CD4-positive, alpha-beta T cell treated with Interleukin-4 for 1 hour (primary cell): Measurements from ENCODE around the gene ATP4B.
A peak's percentile ranks its signal among the peaks of the same experiment; 100 is the strongest.
"Not testable (repeated sequence)": the region's sequence is repeated elsewhere in the genome, so short reads cannot be mapped to it uniquely, and the experiment has no call there.

ENCODE experiments used
- DNase-seq, 2 donors: peaks; one replicate each; pipeline ENCODE4 v3.0.0-alpha.2; 2020 to 2022

Gene ATP4B

DNA sequence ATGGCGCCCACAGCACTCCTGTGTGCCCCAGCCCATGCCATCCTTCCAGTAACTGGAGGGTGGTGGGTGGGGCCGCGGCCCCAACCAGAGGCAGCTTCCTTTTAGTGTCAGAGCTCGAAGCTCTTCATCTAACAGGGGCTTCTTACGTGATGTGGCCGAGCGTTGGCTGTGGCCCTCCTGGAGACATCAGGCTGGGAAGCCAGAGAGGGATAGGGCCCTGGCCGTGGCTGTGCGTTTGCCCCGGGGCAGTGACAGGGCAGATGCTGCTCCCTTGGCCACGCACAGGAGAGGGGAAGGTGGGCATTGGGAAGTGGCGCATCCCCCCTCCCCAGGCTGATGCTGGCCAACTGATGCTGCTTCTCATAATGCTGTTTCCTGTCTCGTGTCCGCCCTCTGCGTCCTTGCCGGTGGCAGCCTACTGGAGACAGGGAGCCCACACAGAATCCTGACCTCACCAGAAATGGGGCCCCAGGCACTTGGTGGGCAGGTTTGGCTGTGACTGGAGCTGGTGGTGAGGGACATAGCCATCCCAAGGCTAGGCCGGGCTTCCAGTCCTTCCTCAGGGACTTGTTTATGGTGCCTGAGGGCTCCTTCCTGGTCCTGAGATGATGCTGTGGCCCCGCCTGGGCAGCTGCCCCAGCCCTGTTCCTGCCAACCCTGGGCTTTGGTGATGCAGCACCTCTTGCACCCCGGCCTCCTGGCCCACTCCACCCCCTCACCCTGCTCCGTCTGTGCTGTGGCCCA lies 34.3 kb downstream of the ATP4B start:
- DNase-seq, result no peak

DNA sequence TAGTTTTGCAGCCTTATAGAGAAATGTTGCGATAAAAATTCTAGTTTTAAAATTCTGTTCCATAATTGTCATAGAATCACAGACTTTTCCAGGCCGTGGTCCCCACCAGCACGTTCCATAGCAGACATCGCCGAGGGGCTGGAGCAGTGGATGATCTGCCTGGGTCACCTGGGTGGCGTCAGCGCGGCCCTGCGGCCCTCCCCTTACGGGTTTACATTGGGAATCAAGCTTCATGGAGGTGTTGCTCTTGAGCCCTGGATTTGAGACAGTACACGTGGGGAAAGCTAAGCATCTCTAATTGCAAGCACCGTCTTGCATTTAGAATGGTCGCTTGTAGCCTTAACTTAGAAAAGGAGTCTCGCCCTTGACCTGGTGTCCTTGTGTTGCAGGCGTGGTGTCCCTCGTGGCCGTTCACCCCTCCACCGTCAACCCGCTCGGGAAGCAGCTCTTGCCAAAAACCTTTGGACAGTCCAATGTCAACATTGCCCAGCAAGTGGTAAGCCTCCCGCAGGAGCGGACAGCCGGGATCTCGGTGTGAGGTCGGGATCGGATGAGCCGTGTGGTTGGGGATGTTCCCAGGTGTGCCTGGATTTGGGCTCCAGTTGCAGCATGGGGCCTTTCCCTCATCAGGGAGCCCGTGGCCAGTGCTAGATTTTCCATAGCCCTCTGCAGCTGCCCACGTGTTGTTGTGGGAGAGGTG lies 35.1 kb downstream of the ATP4B start:
- no peak for DNase-seq

DNA sequence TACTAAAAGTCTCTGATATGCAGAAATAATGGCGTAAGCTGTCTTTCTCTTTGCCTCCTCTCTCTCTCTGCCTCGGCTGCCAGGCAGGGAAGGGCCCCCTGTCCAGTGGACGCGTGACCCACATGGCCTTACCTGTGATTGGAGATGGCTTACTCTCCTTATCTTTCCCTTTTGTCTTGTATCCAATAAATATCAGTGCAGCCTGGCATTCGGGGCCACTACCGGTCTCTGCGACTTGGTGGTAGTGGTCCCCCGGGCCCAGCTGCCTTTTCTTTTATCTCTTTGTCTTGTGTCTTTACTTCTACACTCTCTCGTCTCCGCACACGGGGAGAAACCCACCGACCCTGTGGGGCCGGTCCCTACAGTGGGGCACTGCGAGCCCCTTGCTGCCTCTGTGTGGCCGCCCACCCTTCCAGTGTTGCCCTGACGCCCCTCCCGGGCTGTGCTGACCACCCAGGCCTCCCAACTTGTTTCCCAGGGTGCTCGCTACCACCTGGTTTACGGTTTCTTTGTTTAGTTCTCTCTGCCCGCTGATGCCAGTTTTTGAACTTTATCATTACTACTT lies 35.9 kb downstream of the ATP4B start:
- DNase-seq, result not testable (repeated sequence)

DNA sequence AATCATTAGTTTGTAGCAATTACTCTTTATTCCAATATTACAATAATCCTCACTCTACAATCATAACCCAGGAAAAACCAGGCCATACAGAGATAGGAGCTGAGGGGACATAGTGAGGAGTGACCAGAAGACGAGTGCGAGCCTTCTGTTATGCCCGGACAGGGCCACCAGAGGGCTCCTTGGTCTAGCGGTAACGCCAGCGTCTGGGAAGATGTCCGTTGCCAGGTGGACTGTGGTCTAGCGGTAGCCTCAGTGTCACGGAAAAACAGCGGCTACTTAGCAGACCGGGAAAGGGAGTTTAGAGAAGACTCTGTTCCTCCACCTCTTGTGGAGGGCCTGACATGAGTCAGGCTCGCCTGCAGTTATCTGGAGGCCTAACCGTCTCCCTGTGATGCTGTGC lies 36.5 kb downstream of the ATP4B start:
- DNase-seq, result not testable (repeated sequence)

DNA sequence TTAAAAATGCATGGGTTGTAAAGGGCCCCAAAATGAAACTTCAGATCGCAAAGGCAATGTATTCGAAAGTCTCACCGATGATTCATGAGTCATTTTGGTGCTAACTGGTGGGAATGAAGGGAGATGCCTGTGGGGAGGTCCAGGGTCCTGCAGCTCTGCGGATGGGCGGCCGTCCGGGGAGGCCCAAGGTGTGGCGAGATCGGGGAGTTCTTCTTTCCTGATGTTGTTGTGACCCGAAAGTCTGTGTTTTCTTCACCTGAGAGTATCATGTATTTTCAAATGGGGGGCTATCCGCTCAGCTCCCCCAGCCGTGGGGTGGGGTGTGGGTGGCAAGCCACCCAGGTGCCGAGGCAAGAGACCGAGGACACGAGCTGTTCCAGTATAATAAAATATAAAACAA lies 37.0 kb downstream of the ATP4B start:
- no peak for DNase-seq

DNA sequence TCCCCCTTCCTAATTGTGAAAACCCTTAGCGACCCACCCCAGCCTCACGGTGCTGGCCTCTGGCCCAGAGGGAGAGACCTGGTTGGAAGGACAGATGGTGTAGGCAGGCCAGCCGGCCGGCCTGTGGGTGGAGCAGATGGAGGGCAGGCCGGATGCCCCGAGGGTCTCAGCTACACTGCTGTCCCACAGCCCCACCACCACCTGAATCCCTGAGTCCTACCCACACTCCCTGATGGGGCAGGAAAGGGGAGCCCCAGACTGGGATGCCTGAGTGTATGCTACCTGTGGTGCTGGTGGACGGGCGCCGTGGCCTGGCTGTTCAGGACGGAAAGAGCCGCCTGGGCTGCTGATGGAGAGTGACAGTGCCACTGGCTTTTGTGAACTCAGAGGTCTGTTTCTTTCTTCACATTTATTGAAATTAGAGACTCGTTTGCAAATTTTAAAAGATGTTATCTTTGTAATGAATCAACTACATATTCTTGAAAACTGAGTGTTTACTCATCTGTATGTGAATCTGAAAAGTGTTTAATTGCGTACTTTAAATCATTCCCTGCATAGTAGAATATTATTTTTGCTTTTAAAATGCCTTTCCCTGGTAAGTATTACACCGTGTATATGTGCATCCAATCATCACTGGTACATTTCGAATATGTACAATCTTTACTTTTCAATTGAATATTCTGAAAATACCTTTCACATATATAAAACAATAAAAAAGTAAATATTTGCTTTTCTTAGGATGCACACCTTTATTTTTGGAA lies 37.8 kb downstream of the ATP4B start:
- no peak for DNase-seq

DNA sequence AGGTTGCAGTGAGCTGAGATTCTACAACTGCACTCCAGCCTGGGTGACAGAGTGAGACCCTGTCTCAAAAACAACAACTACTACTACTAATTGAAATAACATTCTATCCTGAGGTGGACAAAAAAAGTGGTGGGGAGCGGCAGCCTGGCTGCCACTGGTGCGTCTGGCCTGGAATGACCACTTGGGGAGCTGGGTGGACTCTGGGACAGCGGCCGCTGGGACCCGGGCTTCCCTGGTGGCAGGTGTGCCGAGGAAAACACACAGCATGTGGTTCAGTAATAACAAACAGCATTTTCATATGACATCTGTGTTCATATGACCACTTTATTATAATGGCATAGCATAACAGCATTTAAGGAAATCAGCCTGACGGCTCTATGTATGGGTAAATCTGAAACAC lies 39.5 kb downstream of the ATP4B start:
- DNase-seq, result no peak

DNA sequence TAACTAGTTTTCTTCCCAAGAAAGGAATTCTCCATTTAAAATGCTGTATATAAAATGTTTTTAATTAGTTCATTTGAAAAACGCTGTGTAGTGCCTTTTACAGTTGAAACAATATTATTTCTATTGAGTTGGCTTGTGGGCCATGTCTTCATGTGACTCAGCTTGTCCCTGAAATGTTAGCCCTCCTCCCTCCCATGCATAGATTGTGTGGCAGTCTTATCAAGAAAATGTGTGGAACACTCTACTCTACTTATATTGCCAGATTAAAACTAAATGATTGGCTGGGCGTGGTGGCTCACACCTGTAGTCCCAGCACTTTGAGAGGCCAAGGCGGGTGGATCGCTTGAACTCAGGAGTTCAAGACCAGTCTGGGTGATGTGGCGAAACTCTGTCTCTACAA lies 40.0 kb downstream of the ATP4B start:
- DNase-seq, result no peak

DNA sequence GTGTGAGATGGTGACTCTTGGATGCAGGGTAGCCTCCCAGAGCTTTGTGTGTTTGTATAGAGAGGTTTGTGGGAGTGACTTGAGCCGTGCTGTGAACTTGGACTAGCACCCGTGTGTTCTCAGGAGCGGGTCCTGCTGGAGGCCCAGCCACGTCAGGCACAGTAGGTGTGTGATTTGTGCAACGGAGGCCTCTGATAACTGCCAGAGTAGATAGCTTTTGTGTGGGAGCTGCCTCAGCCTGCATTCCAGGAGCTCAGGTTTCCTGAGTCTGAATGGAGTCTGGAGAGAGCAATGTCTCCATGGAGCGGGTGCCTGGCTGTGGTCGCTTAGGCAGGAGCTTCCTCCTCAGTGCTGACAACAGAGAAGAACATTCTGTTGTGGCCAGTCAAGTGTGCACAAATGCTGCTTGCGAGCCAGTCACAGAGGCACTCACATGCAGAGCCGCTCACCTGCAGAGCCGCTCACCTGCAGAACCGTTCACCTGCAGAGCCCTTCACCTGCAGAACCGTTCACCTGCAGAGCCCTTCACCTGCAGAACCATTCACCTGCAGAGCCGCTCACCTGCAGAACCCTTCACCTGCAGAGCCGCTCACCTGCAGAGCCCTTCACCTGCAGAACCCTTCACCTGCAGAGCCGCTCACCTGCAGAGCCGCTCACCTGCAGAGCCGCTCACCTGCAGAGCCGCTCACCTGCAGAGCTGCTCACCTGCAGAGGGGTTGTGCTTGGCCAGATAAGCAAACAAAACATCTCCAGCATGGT lies 40.8 kb downstream of the ATP4B start:
- no peak for DNase-seq

DNA sequence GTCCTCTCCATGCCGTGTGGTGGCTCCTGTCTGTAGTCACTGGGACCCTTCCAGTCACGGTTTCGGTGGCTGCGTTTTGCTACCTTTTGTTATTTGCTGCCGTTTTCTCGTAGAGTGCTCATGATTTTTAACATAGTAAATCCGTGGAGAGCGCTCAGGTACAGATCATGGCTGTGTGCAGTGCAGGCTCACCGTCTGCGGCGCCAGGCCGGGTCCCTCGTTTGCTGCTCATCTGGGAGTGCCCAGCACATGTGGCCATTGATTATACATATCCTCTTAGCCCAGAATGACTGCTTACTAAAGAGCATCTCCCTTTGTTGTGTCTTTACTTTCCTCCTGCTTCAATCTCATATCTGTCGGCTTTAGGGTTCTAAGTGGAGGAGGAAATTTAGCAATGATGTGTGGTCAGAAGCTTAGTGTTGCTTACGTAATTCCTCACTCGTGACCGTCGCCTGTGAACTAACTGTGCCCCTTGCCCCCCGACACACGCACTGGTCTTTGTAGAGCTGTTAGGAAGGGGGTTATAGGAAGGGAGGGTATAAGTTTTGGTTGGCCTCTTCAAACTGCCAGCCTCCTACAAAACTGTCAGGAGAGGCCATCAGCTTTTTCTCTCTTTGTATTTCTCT lies 41.6 kb downstream of the ATP4B start:
- DNase-seq, result peak in 1 of 2 donors; percentile 35

DNA sequence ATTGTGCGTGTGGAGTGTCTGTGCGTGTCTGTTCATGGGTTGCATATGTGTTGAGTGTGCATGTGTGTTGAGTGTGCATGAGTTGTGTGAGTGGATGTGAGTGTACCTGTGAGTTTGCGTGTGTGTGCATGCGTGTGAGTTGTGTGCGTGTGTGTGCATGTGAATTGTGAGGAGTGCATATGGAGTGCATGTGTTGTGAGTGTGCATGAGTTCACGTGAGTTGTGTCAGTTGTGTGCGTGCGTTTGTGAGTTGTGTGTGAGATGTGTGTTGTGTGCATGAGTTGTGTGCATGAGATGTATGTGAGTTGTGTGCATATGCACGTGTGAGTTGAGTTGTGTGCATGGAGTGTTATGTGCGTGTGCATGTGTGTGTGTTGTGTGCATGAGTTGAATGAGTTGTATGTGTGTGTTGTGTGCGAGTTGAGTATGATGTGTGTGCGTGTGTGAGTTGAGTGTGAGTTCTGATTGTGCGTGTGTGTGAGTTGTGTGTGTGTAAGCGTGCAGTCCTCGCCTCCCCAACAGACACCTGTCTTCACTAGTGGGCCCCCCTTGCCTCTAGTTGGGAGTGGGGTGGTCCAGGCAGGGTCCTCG lies 44.1 kb downstream of the ATP4B start:
- no peak for DNase-seq

DNA sequence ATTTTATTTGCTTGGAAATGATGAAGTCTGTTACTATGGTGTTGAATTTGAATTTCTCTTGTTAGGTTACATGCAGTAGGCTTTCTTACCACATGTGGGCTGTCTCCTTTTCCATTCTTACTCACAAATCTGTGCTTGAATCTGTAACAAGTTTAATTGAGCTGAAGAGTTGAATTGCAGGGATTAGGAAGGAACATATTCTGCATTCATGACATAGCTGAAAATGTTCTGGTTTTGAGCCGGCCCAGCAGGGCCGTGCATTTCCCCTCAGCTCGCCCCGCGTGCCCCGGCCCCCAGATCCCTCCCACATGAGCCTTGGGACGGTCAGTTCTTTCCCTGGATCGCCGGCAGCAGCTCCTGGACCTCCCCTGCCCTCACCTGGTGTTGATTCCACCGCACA lies 45.4 kb downstream of the ATP4B start:
- DNase-seq, result no peak

DNA sequence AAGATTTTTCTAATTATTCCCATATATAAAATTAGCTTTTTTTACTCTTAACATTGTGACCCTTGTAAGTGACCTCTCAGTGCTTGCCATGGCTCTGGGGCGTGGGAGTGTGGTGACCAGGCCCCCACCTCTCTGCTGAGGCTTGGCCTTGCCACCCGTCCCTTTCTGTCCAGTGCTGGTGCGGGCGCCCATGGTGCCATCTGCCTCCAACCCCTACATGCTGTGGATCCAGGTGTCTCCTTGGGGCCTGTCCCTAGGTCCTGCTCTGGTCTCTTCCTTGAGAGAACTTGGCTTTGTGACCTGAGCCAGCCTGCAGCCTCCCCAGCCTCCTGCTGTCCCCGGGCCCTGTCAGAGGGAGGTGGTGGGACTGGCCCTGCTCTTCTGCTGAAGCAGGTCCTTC lies 46.0 kb downstream of the ATP4B start:
- no peak for DNase-seq

DNA sequence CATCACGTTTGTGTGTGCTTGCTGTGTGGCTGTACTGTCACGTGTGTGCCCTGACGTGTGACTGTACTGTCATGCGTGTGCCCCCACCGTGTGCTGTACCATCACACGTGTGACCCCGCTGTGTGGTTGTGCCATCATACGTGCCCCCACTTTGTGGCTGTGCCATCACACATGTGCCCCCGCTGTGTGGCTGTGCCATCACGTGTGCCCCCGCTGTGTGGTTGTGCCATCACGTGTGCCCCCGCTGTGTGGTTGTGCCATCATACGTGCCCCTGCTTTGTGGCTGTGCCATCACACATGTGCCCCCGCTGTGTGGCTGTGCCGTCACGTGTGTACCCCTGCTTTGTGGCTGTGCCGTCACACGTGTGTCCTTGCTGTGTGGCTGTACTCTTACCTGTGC lies 47.7 kb downstream of the ATP4B start:
- no peak for DNase-seq

DNA sequence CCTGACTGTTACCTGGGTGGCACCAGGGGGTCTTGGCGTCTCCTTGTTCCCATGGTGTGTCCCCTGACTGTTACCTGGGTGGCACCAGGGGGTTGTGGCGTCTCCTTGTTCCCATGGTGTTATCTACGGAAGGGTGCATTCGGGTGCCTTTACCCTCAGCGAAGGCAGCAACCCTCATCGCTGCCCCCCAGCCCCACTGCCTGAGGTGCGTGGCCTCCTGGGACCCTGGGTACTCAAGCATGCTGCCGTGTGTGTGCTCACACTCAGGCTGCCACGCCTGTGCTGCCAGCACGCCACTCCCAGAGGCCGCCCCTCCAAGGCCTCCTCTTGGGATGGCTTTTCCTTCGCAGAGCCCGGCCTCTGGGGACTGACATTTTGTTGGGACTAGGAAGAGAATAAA lies 48.4 kb downstream of the ATP4B start:
- DNase-seq, result no peak

DNA sequence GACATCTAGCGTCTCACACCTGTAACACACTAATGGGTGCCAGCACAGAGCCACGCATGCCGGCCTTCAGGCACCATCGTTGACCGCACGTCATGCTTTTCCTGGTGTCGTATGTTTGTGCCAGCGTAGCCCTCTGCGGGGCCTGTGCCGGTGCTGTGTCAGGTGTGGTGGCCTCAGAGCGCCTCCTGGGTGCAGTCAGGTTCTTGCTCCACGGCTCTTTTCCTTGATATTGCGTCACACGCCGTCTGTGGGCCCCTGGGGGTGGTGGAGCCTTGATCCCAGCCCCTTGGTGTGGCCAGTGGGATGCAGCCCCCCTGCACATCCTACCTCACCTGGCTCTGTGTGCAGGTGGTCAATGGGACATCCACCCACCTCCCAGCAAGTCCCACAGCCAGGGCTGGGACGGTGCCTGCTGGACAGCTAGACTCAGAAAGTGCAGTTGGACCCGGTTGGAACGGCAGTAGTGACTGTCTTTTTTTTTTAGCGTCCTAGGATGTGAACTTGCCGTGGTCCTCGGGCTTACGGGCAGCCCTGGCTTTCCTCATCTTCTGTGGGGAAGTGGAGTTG lies 48.9 kb downstream of the ATP4B start:
- DNase-seq, result no peak

DNA sequence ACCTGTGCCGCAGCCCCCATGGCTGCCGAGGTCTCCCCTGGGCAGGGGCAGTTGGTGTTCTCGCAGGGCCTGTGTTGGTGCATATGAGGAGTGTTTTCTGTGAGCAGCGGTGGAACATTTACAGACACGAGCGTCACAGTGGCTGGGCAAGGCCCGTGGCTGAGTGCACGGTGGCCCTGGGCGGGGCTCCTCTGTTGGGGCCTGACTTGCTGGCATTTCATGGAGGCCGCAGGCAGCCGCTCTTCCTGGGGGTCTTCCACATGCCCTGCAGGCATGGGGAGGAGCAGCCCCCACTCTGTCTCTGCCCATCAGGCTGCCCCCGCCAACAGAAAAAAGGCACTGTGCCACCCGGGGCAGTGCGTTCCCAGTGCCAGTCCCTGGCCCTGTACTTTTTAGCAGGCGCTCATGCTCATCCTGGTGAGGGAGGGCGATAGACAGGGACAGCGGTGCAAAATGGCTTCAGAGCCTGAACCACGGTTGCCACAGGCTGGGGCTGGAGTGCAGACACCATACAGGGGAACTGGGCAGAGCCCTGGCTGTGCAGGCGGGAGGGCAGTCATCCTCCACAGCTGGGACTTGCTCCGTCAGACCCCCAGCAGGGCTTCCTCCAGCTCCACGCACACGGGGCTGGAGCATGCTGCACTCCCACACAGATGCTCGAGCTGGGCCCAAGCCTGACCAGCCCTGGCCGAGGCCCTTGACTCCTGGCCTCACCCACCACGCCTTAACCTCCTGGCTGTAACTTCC lies 49.9 kb downstream of the ATP4B start:
- DNase-seq, result no peak

DNA sequence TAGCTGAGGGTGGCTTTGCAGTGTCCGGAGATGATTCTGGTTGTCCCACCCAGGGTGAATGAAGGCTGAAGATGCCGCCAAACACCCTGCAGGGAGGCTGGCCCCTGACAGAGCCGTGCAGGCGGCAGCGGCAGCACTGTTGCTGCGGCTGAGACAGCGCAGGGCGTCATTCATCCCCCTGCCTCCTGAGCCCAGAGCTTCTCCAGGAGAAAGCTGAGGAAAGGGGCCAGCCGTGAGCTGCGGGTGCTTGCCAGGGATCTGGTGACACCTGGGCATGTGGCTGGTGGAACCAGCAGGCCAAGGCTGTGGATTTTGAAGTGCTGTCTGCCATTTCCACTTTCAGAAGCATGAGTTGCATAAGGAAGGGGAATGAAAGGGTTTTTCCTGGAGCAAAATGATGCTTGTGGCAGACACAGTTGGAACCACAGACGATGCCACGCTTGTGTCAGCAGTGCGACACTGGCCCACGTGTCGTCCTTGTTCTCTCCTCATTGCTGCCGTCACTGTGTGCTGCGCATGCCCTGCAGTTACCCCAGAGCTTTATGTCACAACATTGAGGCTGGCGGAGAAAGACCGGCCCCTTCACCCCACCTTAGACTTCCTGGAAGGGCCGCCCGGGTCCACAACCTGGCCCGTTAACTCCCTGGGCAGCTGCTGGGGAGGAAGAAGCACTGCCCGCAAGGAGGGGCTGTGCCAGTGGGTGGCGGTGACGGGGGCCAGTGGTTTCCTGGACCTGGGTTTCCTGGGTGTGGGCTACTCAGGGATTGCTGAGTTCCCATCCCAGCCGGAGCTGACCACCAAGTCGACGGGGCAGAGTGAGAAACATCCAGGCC lies 50.7 kb downstream of the ATP4B start:
- peak; percentile 8 to 79 for DNase-seq

DNA sequence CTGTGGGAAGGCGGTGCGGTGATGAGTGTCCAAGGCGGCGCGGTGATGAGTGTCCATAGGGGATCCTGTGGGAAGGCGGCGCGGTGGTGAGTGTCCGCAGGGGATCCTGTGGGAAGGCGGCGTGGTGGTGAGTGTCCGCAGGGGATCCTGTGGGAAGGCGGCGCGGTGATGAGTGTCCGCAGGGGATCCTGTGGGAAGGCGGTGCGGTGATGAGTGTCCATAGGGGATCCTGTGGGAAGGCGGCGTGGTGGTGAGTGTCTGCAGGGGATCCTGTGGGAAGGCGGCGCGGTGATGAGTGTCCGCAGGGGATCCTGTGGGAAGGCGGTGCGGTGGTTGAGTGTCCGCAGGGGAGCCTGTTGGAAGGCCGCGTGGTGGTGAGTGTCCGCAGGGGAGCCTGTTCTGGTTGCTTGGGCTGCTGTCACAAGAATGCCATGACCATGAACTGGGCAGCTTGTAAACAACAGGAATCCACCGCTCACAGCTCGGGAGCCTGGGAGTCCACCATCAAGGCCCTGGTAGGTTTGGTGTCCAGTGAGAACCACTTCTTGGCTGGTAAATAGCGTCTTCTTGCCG lies 52.0 kb downstream of the ATP4B start:
- no peak for DNase-seq

DNA sequence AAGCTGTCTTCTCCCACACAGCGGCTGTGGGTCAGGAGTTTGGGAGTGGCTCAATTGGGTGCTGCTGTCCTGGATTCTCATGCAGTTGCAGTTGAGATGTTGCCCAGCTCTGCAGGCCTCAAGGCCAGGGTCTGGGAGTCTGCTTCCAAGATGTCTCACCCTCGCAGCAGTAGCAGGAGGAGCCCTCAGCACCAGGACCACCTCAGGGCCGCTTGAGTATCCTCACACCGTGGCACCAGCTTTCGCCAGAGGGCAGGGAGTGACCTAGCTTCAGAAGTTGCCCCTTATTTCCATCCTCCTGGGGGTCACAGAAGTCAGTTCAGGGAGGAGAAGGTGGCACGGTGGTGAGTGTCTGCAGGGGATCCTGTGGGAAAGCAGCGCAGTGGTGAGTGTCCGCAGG lies 52.5 kb downstream of the ATP4B start:
- DNase-seq, result no peak
